Activated CD4-positive, alpha-beta T cell treated with anti-CD3 and anti-CD28 coated beads, Interleukin-2, amount 10 ng/mL, durations not matched to agents 24 days and 14 days (primary cell): ENCODE measurements around the gene MAP4K5. TPM values are rescaled to one million over a fixed set of nuclear protein-coding genes. Genes with fewer than 3 reads are reported as not detected.

Source experiments
- DNase-seq: peaks from one replicate; pipeline ENCODE4 v3.0.0; 2022
- H3K27ac Mint-ChIP-seq: one replicate; pipeline ENCODE4 v1.8.0; 2022; ENCODE audit warnings: mild to moderate bottlenecking, mixed read lengths
- H3K27me3 Mint-ChIP-seq: one replicate; pipeline ENCODE4 v1.8.0; 2022; ENCODE audit warnings: mixed read lengths
- H3K36me3 Mint-ChIP-seq: one replicate; pipeline ENCODE4 v1.8.0; 2022; ENCODE audit warnings: low read depth, mild to moderate bottlenecking, mixed read lengths
- H3K4me1 Mint-ChIP-seq: one replicate; pipeline ENCODE4 v1.8.0; 2021; ENCODE audit warnings: mixed read lengths
- H3K4me3 Mint-ChIP-seq: one replicate; pipeline ENCODE4 v1.8.0; 2022; ENCODE audit warnings: mild to moderate bottlenecking, moderate library complexity, mixed read lengths
- H3K9me3 Mint-ChIP-seq: one replicate; pipeline ENCODE4 v1.8.0; 2021; ENCODE audit warnings: mixed read lengths
- intact Hi-C: fragments of 100-400 bp; cut with micrococcal nuclease; formaldehyde crosslinking; loops from one replicate; pipeline ENCODE4 v1.15.1; 2023
- total RNA-seq: library from RNA; stranded (reverse); gene quantifications from 2 replicates; pipeline ENCODE4 v1.2.3, GENCODE V29; 2022

MAP4K5 gene
- total RNA-seq, 1 donor from 2014 or later, result 24.6 TPM

GRCh38 chr14:50398189-50398580 lies 134.2 kb downstream of the MAP4K5 start:
- Mint-ChIP-seq H3K27ac (no peak overlapping the region), H3K4me3 (no peak overlapping the region), H3K36me3 (peaks cover 3% of the 10 kb centered on the region), H3K9me3 (no peaks in the 10 kb centered on the region), H3K27me3 (peaks cover 17% of the 10 kb centered on the region), H3K4me1 (peaks cover 16% of the 10 kb centered on the region)
- intact Hi-C loops, result no loop called here
- no peak for DNase-seq

GRCh38 chr14:50397390-50398188 lies 134.8 kb downstream of the MAP4K5 start:
- Mint-ChIP-seq H3K27ac (peak overlapping the region; percentile 72), H3K36me3 (peaks cover 3% of the 10 kb centered on the region), H3K27me3 (peaks cover 17% of the 10 kb centered on the region), H3K9me3 (no peaks in the 10 kb centered on the region), H3K4me1 (peaks cover 16% of the 10 kb centered on the region), H3K4me3 (peak overlapping the region; percentile 81)
- intact Hi-C loops, result no loop called here
- DNase-seq, result no peak

GRCh38 chr14:50396631-50397389 lies 135.6 kb downstream of the MAP4K5 start, which contains the start of gene CDKL1:
Gene CDKL1, minus strand, starts transcription at chr14:50396881. Its CDS starts 1,013 bp downstream, at chr14:50395868.
- H3K4me3 Mint-ChIP-seq, result peak within 1 kb of the TSS; percentile 88
- no peaks in the 10 kb centered on the region for H3K9me3 Mint-ChIP-seq
- peaks cover 3% of the 10 kb centered on the region for H3K36me3 Mint-ChIP-seq
- peaks cover 20% of the 10 kb centered on the region for H3K27me3 Mint-ChIP-seq
- H3K27ac Mint-ChIP-seq, result peak within 1 kb of the TSS; percentile 88
- H3K4me1 Mint-ChIP-seq, result peaks cover 16% of the 10 kb centered on the region
- DNase-seq, result peak; percentile 84
- intact Hi-C loops, result loop anchor here (1.0 kb wide), 4 partner anchors 34 to 124 kb away; no protein-coding TSS in a partner anchor

GRCh38 chr14:50395448-50395847 lies 136.9 kb downstream of the MAP4K5 start:
- intact Hi-C loops, result no loop called here
- H3K4me3 Mint-ChIP-seq, result peak overlapping the region; percentile 88
- no peak overlapping the region for H3K27ac Mint-ChIP-seq
- peaks cover 16% of the 10 kb centered on the region for H3K4me1 Mint-ChIP-seq
- peaks cover 20% of the 10 kb centered on the region for H3K27me3 Mint-ChIP-seq
- no peaks in the 10 kb centered on the region for H3K9me3 Mint-ChIP-seq
- no peak for DNase-seq
- peaks cover 3% of the 10 kb centered on the region for H3K36me3 Mint-ChIP-seq

GRCh38 chr14:50394713-50395112 lies 137.7 kb downstream of the MAP4K5 start:
- H3K27me3 Mint-ChIP-seq, result peaks cover 20% of the 10 kb centered on the region
- no peak overlapping the region for H3K4me3 Mint-ChIP-seq
- peaks cover 16% of the 10 kb centered on the region for H3K4me1 Mint-ChIP-seq
- H3K9me3 Mint-ChIP-seq, result no peaks in the 10 kb centered on the region
- no peak overlapping the region for H3K27ac Mint-ChIP-seq
- DNase-seq, result no peak
- intact Hi-C loops, result no loop called here
- peaks cover 3% of the 10 kb centered on the region for H3K36me3 Mint-ChIP-seq

- peaks cover 3% of the 10 kb centered on the region for H3K4me1 Mint-ChIP-seq
- H3K27me3 Mint-ChIP-seq, result peaks cover 11% of the 10 kb centered on the region
- peaks cover 3% of the 10 kb centered on the region for H3K36me3 Mint-ChIP-seq
- no peak overlapping the region for H3K4me3 Mint-ChIP-seq
- DNase-seq, result no peak
- no peak overlapping the region for H3K27ac Mint-ChIP-seq
- intact Hi-C loops, result no loop called here
- no peaks in the 10 kb centered on the region for H3K9me3 Mint-ChIP-seq
Observed at GRCh38 chr14:50389668-50390441, 142.5 kb downstream of the MAP4K5 start.

- DNase-seq, result no peak
- Mint-ChIP-seq H3K27ac (no peak overlapping the region), H3K4me3 (no peak overlapping the region), H3K27me3 (peaks cover 4% of the 10 kb centered on the region), H3K36me3 (no peaks in the 10 kb centered on the region), H3K4me1 (no peaks in the 10 kb centered on the region), H3K9me3 (no peaks in the 10 kb centered on the region)
- intact Hi-C loops, result no loop called here
Observed at GRCh38 chr14:50388256-50388931, 144.0 kb downstream of the MAP4K5 start.

GRCh38 chr14:50387548-50387947 lies 144.8 kb downstream of the MAP4K5 start:
- Mint-ChIP-seq H3K36me3 (no peaks in the 10 kb centered on the region), H3K27me3 (peaks cover 3% of the 10 kb centered on the region), H3K27ac (no peak overlapping the region), H3K4me3 (no peak overlapping the region), H3K4me1 (no peaks in the 10 kb centered on the region), H3K9me3 (no peaks in the 10 kb centered on the region)
- intact Hi-C loops, result no loop called here
- no peak for DNase-seq

GRCh38 chr14:50383618-50384225 lies 148.6 kb downstream of the MAP4K5 start:
- no peak overlapping the region for H3K27ac Mint-ChIP-seq
- intact Hi-C loops, result no loop called here
- H3K27me3 Mint-ChIP-seq, result peaks cover 1% of the 10 kb centered on the region
- no peaks in the 10 kb centered on the region for H3K36me3 Mint-ChIP-seq
- DNase-seq, result no peak
- H3K4me3 Mint-ChIP-seq, result no peak overlapping the region
- H3K4me1 Mint-ChIP-seq, result no peaks in the 10 kb centered on the region
- H3K9me3 Mint-ChIP-seq, result no peaks in the 10 kb centered on the region

GRCh38 chr14:50381823-50382287 lies 150.5 kb downstream of the MAP4K5 start:
- no peak overlapping the region for H3K27ac Mint-ChIP-seq
- no peaks in the 10 kb centered on the region for H3K27me3 Mint-ChIP-seq
- no peaks in the 10 kb centered on the region for H3K36me3 Mint-ChIP-seq
- no peaks in the 10 kb centered on the region for H3K9me3 Mint-ChIP-seq
- no peak for DNase-seq
- intact Hi-C loops, result no loop called here
- no peaks in the 10 kb centered on the region for H3K4me1 Mint-ChIP-seq
- no peak overlapping the region for H3K4me3 Mint-ChIP-seq

GRCh38 chr14:50381008-50381407 lies 151.4 kb downstream of the MAP4K5 start:
- H3K4me1 Mint-ChIP-seq, result no peaks in the 10 kb centered on the region
- H3K27me3 Mint-ChIP-seq, result no peaks in the 10 kb centered on the region
- no peaks in the 10 kb centered on the region for H3K36me3 Mint-ChIP-seq
- H3K4me3 Mint-ChIP-seq, result no peak overlapping the region
- H3K27ac Mint-ChIP-seq, result no peak overlapping the region
- H3K9me3 Mint-ChIP-seq, result no peaks in the 10 kb centered on the region
- intact Hi-C loops, result no loop called here
- no peak for DNase-seq

- H3K27me3 Mint-ChIP-seq, result no peaks in the 10 kb centered on the region
- no peaks in the 10 kb centered on the region for H3K4me1 Mint-ChIP-seq
- no peaks in the 10 kb centered on the region for H3K9me3 Mint-ChIP-seq
- H3K27ac Mint-ChIP-seq, result no peak overlapping the region
- intact Hi-C loops, result no loop called here
- H3K36me3 Mint-ChIP-seq, result no peaks in the 10 kb centered on the region
- DNase-seq, result no peak
- no peak overlapping the region for H3K4me3 Mint-ChIP-seq
Observed at GRCh38 chr14:50380455-50380854, 151.9 kb downstream of the MAP4K5 start.

GRCh38 chr14:50379563-50379962 lies 152.8 kb downstream of the MAP4K5 start:
- intact Hi-C loops, result no loop called here
- Mint-ChIP-seq H3K9me3 (no peaks in the 10 kb centered on the region), H3K27ac (no peak overlapping the region), H3K27me3 (no peaks in the 10 kb centered on the region), H3K4me3 (no peak overlapping the region), H3K36me3 (no peaks in the 10 kb centered on the region), H3K4me1 (no peaks in the 10 kb centered on the region)
- DNase-seq, result no peak
